Esophagus squamous epithelium (tissue), 4 donors: ENCODE data around the gene PBX3.

ENCODE experiments used
- POLR2A ChIP-seq, 4 donors: fragments of 450-650 bp; IDR thresholded peaks; one replicate each; pipeline ENCODE4 v1.6.1; 2017; ENCODE audit warnings: antibody characterized with exemption in 4 of 4, mild to moderate bottlenecking in 4 of 4, moderate library complexity in 3 of 4
- TF ChIP-seq, protein P1 (sequence below), 6 experiments: fragments of 450-650 bp in 4 of 6; fragments of 200-600 bp in 2 of 6; sonication (generic) in 2 of 6; IDR thresholded peaks; one replicate each; pipeline ENCODE4 v1.5.1; 2016 to 2019; ENCODE audit warnings: antibody characterized with exemption in 6 of 6, mild to moderate bottlenecking in 4 of 6, moderate library complexity in 4 of 6

- TF ChIP-seq, protein P1, sequence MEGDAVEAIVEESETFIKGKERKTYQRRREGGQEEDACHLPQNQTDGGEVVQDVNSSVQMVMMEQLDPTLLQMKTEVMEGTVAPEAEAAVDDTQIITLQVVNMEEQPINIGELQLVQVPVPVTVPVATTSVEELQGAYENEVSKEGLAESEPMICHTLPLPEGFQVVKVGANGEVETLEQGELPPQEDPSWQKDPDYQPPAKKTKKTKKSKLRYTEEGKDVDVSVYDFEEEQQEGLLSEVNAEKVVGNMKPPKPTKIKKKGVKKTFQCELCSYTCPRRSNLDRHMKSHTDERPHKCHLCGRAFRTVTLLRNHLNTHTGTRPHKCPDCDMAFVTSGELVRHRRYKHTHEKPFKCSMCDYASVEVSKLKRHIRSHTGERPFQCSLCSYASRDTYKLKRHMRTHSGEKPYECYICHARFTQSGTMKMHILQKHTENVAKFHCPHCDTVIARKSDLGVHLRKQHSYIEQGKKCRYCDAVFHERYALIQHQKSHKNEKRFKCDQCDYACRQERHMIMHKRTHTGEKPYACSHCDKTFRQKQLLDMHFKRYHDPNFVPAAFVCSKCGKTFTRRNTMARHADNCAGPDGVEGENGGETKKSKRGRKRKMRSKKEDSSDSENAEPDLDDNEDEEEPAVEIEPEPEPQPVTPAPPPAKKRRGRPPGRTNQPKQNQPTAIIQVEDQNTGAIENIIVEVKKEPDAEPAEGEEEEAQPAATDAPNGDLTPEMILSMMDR (IDR thresholded peaks at IDR 0.05): no peak
- TF ChIP-seq POLR2A (IDR thresholded peaks at IDR 0.05): no peak
Measured at GRCh38 chr9:125881042-125881441, 133.9 kb downstream of the PBX3 start.
